A549 (cell line): ENCODE results near the gene MXI1. TPM values are rescaled to one million over a fixed set of nuclear protein-coding genes. Genes with fewer than 3 reads are reported as not detected.
A peak's percentile ranks its signal among the peaks of the same experiment; 100 is the strongest.

Source experiments
- ATAC-seq, 2 experiments: fragments of 200-7000 bp in 1 of 2; fragments of >200 bp in 1 of 2; cut with Nextera tagmentation in 1 of 2; cut with Tn5 transposase in 1 of 2; 3 replicates each; pipeline versions ENCODE4 v1.8.0 to v1.9.1; 2018 to 2020; ENCODE audit warnings: mild to moderate bottlenecking in 1 of 2, moderate library complexity in 1 of 2
- CTCF ChIA-PET: fragments of 300-600 bp; sonication (Branson Sonifier 250); formaldehyde crosslinking; extraction: SDS; loops from one replicate; lab custom pipeline; 2021; ENCODE audit warnings: antibody characterized with exemption, inconsistent platforms; lab: Yijun Ruan, JAX
- POLR2A ChIA-PET: fragments of 350-600 bp; formaldehyde crosslinking; extraction: SDS; loops from one replicate; lab custom pipeline; 2021; ENCODE audit warnings: antibody characterized with exemption, inconsistent platforms; lab: Yijun Ruan, JAX
- DNase-seq, 2 experiments: peaks; one replicate each; pipeline versions ENCODE4 v3.0.0 to v3.0.0-alpha.2; 2011 to 2016; ENCODE audit warnings: low read depth in 1 of 2, low spot score in 1 of 2
- FAIRE-seq: peaks from 2 replicates; lab custom pipeline; 2011; peaks lifted over from hg19 to GRCh38; lab: Jason Lieb, UNC
- H3K27ac ChIP-seq, 2 experiments: fragments of >200 bp; sonication (Bioruptor Twin); formaldehyde crosslinking; 3 replicates each; pipeline ENCODE4 v1.5.1; 2016 to 2017
- H3K4me1 ChIP-seq: fragments of >200 bp; sonication (Bioruptor Twin); formaldehyde crosslinking; 3 replicates; pipeline ENCODE4 v1.6.1; 2016
- H3K4me2 ChIP-seq: fragments of >200 bp; sonication (Bioruptor Twin); formaldehyde crosslinking; 3 replicates; pipeline ENCODE4 v1.6.1; 2016
- H3K4me3 ChIP-seq: fragments of >200 bp; sonication (Bioruptor Twin); formaldehyde crosslinking; 3 replicates; pipeline ENCODE4 v1.5.1; 2016
- H3K9me3 ChIP-seq: fragments of >200 bp; sonication (Bioruptor Twin); formaldehyde crosslinking; 3 replicates; pipeline ENCODE4 v1.6.1; 2016
- BCL3 ChIP-seq: fragments of >200 bp; sonication (Bioruptor Twin); formaldehyde crosslinking; IDR thresholded peaks from 3 replicates; pipeline ENCODE4 v1.6.1; 2016
- CTCF ChIP-seq: fragments of >200 bp; sonication (Bioruptor Twin); formaldehyde crosslinking; IDR thresholded peaks from 3 replicates; pipeline ENCODE4 v1.5.1; 2016
- E2F6 ChIP-seq: IDR thresholded peaks from 2 replicates; pipeline ENCODE4 v1.6.1; 2012; ENCODE audit warnings: low read depth, borderline replicate concordance
- EHMT2 ChIP-seq: fragments of 200-600 bp; sonication (generic); IDR thresholded peaks from 2 replicates; pipeline ENCODE4 v1.6.1; 2016; ENCODE audit warnings: antibody characterized with exemption, low read depth, mild to moderate bottlenecking, moderate library complexity
- HDAC2 ChIP-seq: fragments of 200-600 bp; sonication (generic); IDR thresholded peaks from 2 replicates; pipeline ENCODE4 v1.6.1; 2016
- HES2 ChIP-seq: fragments of >200 bp; sonication (Bioruptor Twin); formaldehyde crosslinking; IDR thresholded peaks from 2 replicates; pipeline ENCODE4 v1.6.1; 2016
- HMGXB4 ChIP-seq: fragments of 250-450 bp; sonication (Bioruptor Pico); IDR thresholded peaks from 2 replicates; pipeline ENCODE4 v1.5.0; 2021; ENCODE audit warnings: mild to moderate bottlenecking, moderate library complexity, borderline replicate concordance
- HOXA7 ChIP-seq: fragments of 250-450 bp; sonication (Bioruptor Pico); IDR thresholded peaks from 2 replicates; pipeline ENCODE4 v1.5.0; 2020; ENCODE audit warnings: mild to moderate bottlenecking, moderate library complexity
- HOXB13 ChIP-seq: fragments of 250-450 bp; sonication (Bioruptor Pico); IDR thresholded peaks from 2 replicates; pipeline ENCODE4 v1.5.0; 2020; ENCODE audit warnings: low read depth, mild to moderate bottlenecking, moderate library complexity
- MAX ChIP-seq: IDR thresholded peaks from 2 replicates; pipeline ENCODE4 v1.6.1; 2012
- POLR2A ChIP-seq: IDR thresholded peaks from 2 replicates; pipeline ENCODE4 v1.6.1; 2012; ENCODE audit warnings: mild to moderate bottlenecking, low read length
- RARB ChIP-seq: fragments of 250-450 bp; sonication (Bioruptor Pico); IDR thresholded peaks from 2 replicates; pipeline ENCODE4 v1.8.0; 2021; ENCODE audit warnings: mild to moderate bottlenecking, moderate library complexity
- RNF2 ChIP-seq: fragments of 200-600 bp; sonication (generic); IDR thresholded peaks from 2 replicates; pipeline ENCODE4 v1.6.1; 2016; ENCODE audit warnings: low read depth, mild to moderate bottlenecking, antibody characterized with exemption, moderate library complexity, borderline replicate concordance
- SMC3 ChIP-seq: fragments of >200 bp; sonication (Bioruptor Twin); formaldehyde crosslinking; IDR thresholded peaks from 3 replicates; pipeline ENCODE4 v1.6.1; 2018; ENCODE audit warnings: inconsistent platforms
- SREBF2 ChIP-seq: fragments of 450-650 bp; IDR thresholded peaks from 2 replicates; pipeline ENCODE4 v1.6.1; 2014; ENCODE audit warnings: mild to moderate bottlenecking, moderate library complexity
- WGBS: methylation state at CpG from one replicate; pipeline ENCODE4 v1.1.6; 2017; ENCODE audit errors: missing lambda C conversion rate; 5-methylcytosine and 5-hydroxymethylcytosine counted together
- polyA plus RNA-seq, 4 experiments: library from polyadenylated mRNA; depleted of rRNA in 3 of 4; stranded (reverse); fragments of >200 nt; fragmentation: RNase III in 1 of 4; extraction: RNeasy Plus Mini Kit Qiagen cat#74134 plus additional on column Dnase treatment in 1 of 4; gene quantifications; 2 replicates in 3 of 4; 3 replicates in 1 of 4; pipeline ENCODE4 v1.2.3, GENCODE V29; 2011 to 2017

Gene MXI1
- polyA plus RNA-seq, 2 of the 4 experiments (the other 2 are of a cell fraction), result 7.1 to 15.7 TPM

GRCh38 chr10:110222641-110223297, 15.4 kb downstream of the MXI1 start (continued):
- TF ChIP-seq BCL3 (no peak), E2F6 (no peak)

- H3K4me1 ChIP-seq, result peaks cover 10% of the 10 kb centered on the region; the same call in 2 of the 3 replicates
- H3K27ac ChIP-seq, result no peak overlapping the region
- TF ChIP-seq HMGXB4 (no peak), EHMT2 (no peak), MAX (no peak), HOXA7 (CRISPR knock-in tag) (no peak), E2F6 (no peak), HES2 (no peak)
- ATAC-seq, result no peak
- CTCF ChIA-PET, result interaction anchor here (0.7 to 9.1 kb wide), 12 partner anchors 8 to 340 kb away, joined by 3 to 176 read pairs (median 4); partner anchors contain the start of genes MXI1 and SMNDC1
- POLR2A ChIA-PET, result interaction anchor here (1.2 kb wide), 1 partner anchor 13 kb away, joined by 5 read pairs; no protein-coding TSS in a partner anchor
- no peaks in the 10 kb centered on the region for H3K9me3 ChIP-seq
- no peak for DNase-seq
- H3K4me2 ChIP-seq, result no peak overlapping the region
- no peak overlapping the region for H3K4me3 ChIP-seq
- no peak for FAIRE-seq
- WGBS, result 84% methylated on average over 13 of the region's 13 CpGs
These were observed 16.0 kb downstream of the MXI1 start for GRCh38 chr10:110223298-110223925.

- H3K4me2 ChIP-seq, result peak overlapping the region; percentile 74
- TF ChIP-seq EHMT2 (no peak), SMC3 (no peak), RNF2 (no peak), POLR2A (no peak), RARB (CRISPR knock-in tag) (no peak), CTCF (no peak), HDAC2 (no peak), HOXB13 (no peak), SREBF2 (no peak)
- H3K27ac ChIP-seq, result peak overlapping the region; percentile 78 to 89; a peak in 5 of 6 replicates
- peak overlapping the region; percentile 65; the same call in 2 of the 3 replicates for H3K4me3 ChIP-seq
- ATAC-seq (no peak), FAIRE-seq (no peak), DNase-seq (no peak)
- 60% methylated on average over 9 of the region's 9 CpGs for WGBS
- H3K4me1 ChIP-seq, result peaks cover 10% of the 10 kb centered on the region; the same call in 2 of the 3 replicates
- ChIA-PET POLR2A (interaction anchor here (1.0 to 1.1 kb wide), 2 partner anchors 14 to 19 kb away, joined by 3 to 5 read pairs; no protein-coding TSS in a partner anchor), CTCF (interaction anchor here (1.0 to 9.1 kb wide), 11 partner anchors 9 to 341 kb away, joined by 3 to 176 read pairs (median 4); partner anchors contain the start of genes MXI1 and SMNDC1)
- no peaks in the 10 kb centered on the region for H3K9me3 ChIP-seq
These were observed 17.6 kb downstream of the MXI1 start for GRCh38 chr10:110224992-110225391.
